Measurements from ENCODE around the gene TSPAN18. TPM values are rescaled to one million over a fixed set of nuclear protein-coding genes. Genes with fewer than 3 reads are reported as not detected.
A peak's percentile ranks its signal among the peaks of the same experiment; 100 is the strongest.

The TSPAN18 gene
- total and polyA plus RNA-seq, 11 donors, result 40.0 to 151 (median 74.9) TPM

- 90 to 96% (median 95%) methylated on average over 10 of the region's 10 CpGs for WGBS, 4 donors
- intact Hi-C loops (cut with DNase I), result loop anchor here in 1 of 10 donors (10.0 kb wide), 1 partner anchor 393 kb away; no protein-coding TSS in a partner anchor
These were observed 215.5 kb downstream of the TSPAN18 start for GRCh38 chr11:44942029-44942955.

GRCh38 chr11:44943118-44943517 is 216.4 kb downstream of the TSPAN18 start:
- TF ChIP-seq CTCF (IDR thresholded peaks at IDR 0.05) (no peak), POLR2A (IDR thresholded peaks at IDR 0.05) (no peak)
- Histone ChIP-seq H3K27me3 (no peaks in the 10 kb centered on the region), H3K4me3 (no peak overlapping the region), H3K4me1 (peaks cover 3 to 93% (median 75%) of the 10 kb centered on the region in 12 donors), H3K9me3 (no peaks in the 10 kb centered on the region), H3K27ac (peak overlapping the region in 3 of 12 donors; percentile 0 to 24 (median 17)), H3K36me3 (no peaks in the 10 kb centered on the region)
- DNase-seq (no peak), ATAC-seq (no peak)
- intact Hi-C loops (cut with DNase I), result loop anchor here in 1 of 10 donors (10.0 kb wide), 1 partner anchor 392 kb away; no protein-coding TSS in a partner anchor
- WGBS, 4 donors, result 80 to 83% (median 80%) methylated on average over 7 of the region's 7 CpGs

More at GRCh38 chr11:44942029-44942955, 215.5 kb downstream of the TSPAN18 start:
- Histone ChIP-seq H3K4me1 (peaks cover 3 to 90% (median 68%) of the 10 kb centered on the region in 12 donors), H3K4me3 (no peak overlapping the region), H3K27me3 (no peaks in the 10 kb centered on the region), H3K36me3 (peaks cover 0 to 5% (median 0%) of the 10 kb centered on the region in 9 donors), H3K9me3 (no peaks in the 10 kb centered on the region), H3K27ac (peak overlapping the region in 2 of 12 donors; percentile 17 to 24)
- DNase-seq, result no peak
- ATAC-seq, result no peak
- TF ChIP-seq CTCF (IDR thresholded peaks at IDR 0.05) (no peak), POLR2A (IDR thresholded peaks at IDR 0.05) (no peak)

GRCh38 chr11:44943696-44944095 is 216.9 kb downstream of the TSPAN18 start:
- Histone ChIP-seq H3K27me3 (no peaks in the 10 kb centered on the region), H3K36me3 (no peaks in the 10 kb centered on the region), H3K4me3 (no peak overlapping the region), H3K4me1 (peaks cover 3 to 93% (median 73%) of the 10 kb centered on the region in 12 donors), H3K27ac (peak overlapping the region in 2 of 12 donors; percentile 0 to 17), H3K9me3 (no peaks in the 10 kb centered on the region)
- ATAC-seq, result no peak
- intact Hi-C loops (cut with DNase I), result loop anchor here in 1 of 10 donors (10.0 kb wide), 1 partner anchor 391 kb away; no protein-coding TSS in a partner anchor
- DNase-seq, result no peak
- TF ChIP-seq POLR2A (IDR thresholded peaks at IDR 0.05) (no peak), CTCF (IDR thresholded peaks at IDR 0.05) (no peak)
- WGBS, 4 donors, result 86 to 94% (median 89%) methylated on average over 7 of the region's 7 CpGs
